C1 segment of cervical spinal cord (tissue), 14 donors: ENCODE results near the gene NDEL1.

Experiments used
- DNase-seq, 14 donors: peaks; one replicate each; lab custom pipeline; 2025; lab: John Stamatoyannopoulos, UW

NDEL1 gene

DNA sequence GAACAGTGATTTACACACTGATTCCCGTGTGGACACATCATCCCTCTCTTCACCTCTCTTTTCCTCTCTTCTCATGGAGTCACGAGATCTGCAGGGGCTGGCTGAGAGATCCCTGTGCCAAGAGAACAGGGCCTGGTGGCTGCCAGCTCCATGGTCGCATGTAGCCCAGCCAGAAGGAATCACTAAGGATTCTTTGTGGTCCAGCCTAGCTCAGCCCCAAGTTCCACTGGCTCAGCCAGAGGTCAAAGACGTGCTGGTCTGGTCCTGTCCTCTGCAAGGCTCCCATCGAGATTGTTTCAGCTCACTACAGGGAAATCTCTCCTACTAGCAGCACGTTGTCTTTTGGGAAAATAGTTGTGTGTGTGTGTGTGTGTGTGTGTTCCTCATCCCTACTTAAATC, 66.4 kb downstream of the NDEL1 start:
- DNase-seq: no peak

DNA sequence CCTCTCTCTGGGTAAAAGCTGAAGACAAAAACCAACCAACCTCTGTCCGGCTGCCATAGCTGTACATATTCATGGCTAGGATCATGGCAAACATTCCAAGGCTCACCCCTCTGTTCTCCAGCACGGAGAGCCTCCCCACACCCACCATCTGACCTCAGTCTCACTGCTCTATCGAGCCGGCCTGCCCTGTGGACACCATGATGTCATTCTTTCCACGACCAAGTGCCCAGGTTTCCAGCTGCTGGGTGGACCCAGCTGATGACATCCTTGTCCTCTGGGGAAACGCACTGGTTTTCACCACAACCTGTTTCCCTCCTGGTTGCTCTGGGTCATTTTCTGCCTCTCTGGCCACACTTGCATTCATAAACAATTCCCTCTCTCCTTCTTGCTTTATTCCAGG, 67.7 kb downstream of the NDEL1 start:
- DNase-seq: no peak

GRCh38 chr17:8503807-8504206, 68.1 kb downstream of the NDEL1 start:
- DNase-seq: peak in 1 of 14 donors; percentile 60

DNA sequence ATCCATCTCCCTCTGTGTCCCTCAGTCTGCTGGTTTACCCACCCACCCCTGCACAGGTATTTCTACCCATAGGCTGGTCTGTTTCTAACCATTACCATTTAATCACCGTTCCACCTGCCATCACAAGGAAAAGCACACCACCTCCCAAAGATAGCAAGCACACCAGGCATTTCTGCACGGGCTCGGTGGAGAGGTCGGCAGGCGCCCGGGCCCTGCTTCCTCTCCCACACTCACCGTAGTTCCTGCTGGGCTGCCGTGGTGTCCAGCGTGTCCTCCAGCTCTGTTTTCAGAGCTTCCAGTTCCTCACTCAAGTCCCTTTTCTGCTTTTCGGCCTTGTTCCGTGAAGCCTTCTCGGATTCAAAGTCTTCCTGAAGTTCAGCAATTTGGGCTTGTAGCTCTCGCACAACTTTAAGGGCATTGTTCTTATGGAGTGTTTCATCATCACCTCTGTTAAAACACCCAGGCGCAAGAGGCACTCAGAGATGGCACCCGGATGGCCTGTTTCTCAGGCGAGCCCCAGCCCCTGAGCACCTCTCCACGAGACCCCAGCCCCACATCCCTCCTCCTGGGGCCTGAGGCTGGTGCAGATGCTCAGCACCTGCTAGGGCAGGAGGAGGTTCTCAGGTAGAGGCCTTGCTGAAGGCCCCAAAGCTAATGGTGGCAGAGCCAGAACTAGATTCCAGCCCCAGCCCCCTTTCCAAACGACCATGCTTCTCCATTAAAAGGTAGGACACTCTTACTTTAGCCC, 69.0 kb downstream of the NDEL1 start:
- no peak for DNase-seq

GRCh38 chr17:8506145-8506544, 70.5 kb downstream of the NDEL1 start:
- DNase-seq: peak in 1 of 14 donors; percentile 5

DNA sequence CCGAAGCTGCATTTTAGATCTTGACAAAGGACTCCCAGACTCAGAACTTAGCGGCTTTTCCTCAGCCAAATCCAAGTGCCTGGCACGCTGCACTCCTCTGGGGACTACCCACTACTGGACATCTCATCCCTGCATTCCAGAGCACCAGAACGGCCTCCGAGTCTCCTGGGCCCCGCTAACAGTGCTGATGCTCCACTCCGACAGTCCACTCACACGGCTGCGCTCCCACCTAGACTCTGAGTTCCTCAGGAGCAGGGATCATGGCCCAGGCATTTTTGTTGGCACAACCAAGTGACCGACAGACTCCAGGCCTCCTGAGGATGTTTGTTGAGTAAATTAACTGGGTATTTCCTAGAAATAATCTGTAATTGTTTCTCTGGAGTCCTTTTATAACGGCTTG, 79.1 kb downstream of the NDEL1 start:
- no peak for DNase-seq
